Liver (tissue), 9 donors: ENCODE measurements around the gene PGAM4. TPM values are rescaled to one million over a fixed set of nuclear protein-coding genes. Genes with fewer than 3 reads are reported as not detected.

Source experiments
- DNase-seq: peaks from one replicate; pipeline ENCODE4 v3.0.0-alpha.2; 2017; ENCODE audit warnings: low spot score
- H3K27ac ChIP-seq, 2 donors: one replicate each; pipeline ENCODE4 v1.7.0; 2013; ENCODE audit warnings: inconsistent platforms in 2 of 2, low read length in 2 of 2, control low read depth in 1 of 2, low read depth in 1 of 2, mild to moderate bottlenecking in 1 of 2
- H3K27me3 ChIP-seq, 4 donors: one replicate each; pipeline versions ENCODE4 v1.6.1 to v1.7.0; 2013; ENCODE audit warnings: low read length in 3 of 4, inconsistent platforms in 1 of 4, mild to moderate bottlenecking in 1 of 4, moderate library complexity in 1 of 4; ENCODE audit not compliant: control insufficient read depth in 4 of 4, insufficient read depth in 4 of 4
- H3K36me3 ChIP-seq, 4 donors: one replicate each; pipeline versions ENCODE4 v1.6.1 to v1.7.0; 2013; ENCODE audit warnings: low read length in 3 of 4, mild to moderate bottlenecking in 3 of 4, low read depth in 1 of 4, moderate library complexity in 1 of 4; ENCODE audit not compliant: control insufficient read depth in 4 of 4, insufficient read depth in 3 of 4
- H3K4me1 ChIP-seq, 4 donors: one replicate each; pipeline versions ENCODE4 v1.6.1 to v1.7.0; 2013; ENCODE audit warnings: low read length in 3 of 4, mild to moderate bottlenecking in 3 of 4, moderate library complexity in 1 of 4; ENCODE audit not compliant: control insufficient read depth in 4 of 4, insufficient read depth in 4 of 4
- H3K4me3 ChIP-seq, 3 donors: one replicate each; pipeline versions ENCODE4 v1.6.1 to v1.7.0; 2013; ENCODE audit warnings: low read length in 3 of 3, control low read depth in 1 of 3, low read depth in 1 of 3, mild to moderate bottlenecking in 1 of 3
- H3K9ac ChIP-seq, 2 donors: one replicate each; pipeline ENCODE4 v1.7.0; 2013; ENCODE audit warnings: low read length in 2 of 2, mild to moderate bottlenecking in 2 of 2, moderate library complexity in 2 of 2, control low read depth in 1 of 2, low read depth in 1 of 2
- H3K9me3 ChIP-seq, 4 donors: one replicate each; pipeline versions ENCODE4 v1.6.1 to v1.7.0; 2013; ENCODE audit warnings: low read length in 3 of 4; ENCODE audit not compliant: control insufficient read depth in 4 of 4
- MAX ChIP-seq: IDR thresholded peaks from 2 replicates; pipeline ENCODE4 v1.6.1; 2016; ENCODE audit warnings: antibody characterized with exemption
- RXRA ChIP-seq, 2 donors: IDR thresholded peaks; 2 replicates each; pipeline ENCODE4 v1.6.1; 2017 to 2018; ENCODE audit warnings: antibody characterized with exemption in 2 of 2, mild to moderate bottlenecking in 1 of 2
- WGBS: extraction: QIAGEN DNeasy Blood & Tissue Kit; methylation state at CpG from one replicate; pipeline ENCODE4 v1.1.7; 2013; 5-methylcytosine and 5-hydroxymethylcytosine counted together
- polyA plus RNA-seq, 2 donors: library from polyadenylated mRNA; stranded (reverse) in 1 of 2; unstranded in 1 of 2; fragments of 200-250 nt in 1 of 2; fragments of >200 nt in 1 of 2; fragmentation: Nextera tagmentation in 1 of 2; extraction: Ambion mirVana in 1 of 2; gene quantifications; one replicate each; pipeline versions ENCODE4 v1.2.1 to v1.2.3, GENCODE V29; 2013 to 2015
- total RNA-seq, 2 donors: library from RNA; depleted of rRNA; stranded (reverse); fragments of >200 nt; gene quantifications; one replicate each; pipeline ENCODE4 v1.2.3, GENCODE V29; 2014
- donor health status: healthy.
- donor health status: healthy.
- donor health status: healthy.
- donor health status: healthy.
- donor health status: healthy.

The PGAM4 gene
- total and polyA plus RNA-seq, 4 donors, result not detected

- Histone ChIP-seq H3K27ac (no peak overlapping the region), H3K36me3 (no peaks in the 10 kb centered on the region), H3K4me1 (no peaks in the 10 kb centered on the region), H3K9ac (no peak overlapping the region), H3K4me3 (no peak overlapping the region), H3K9me3 (no peaks in the 10 kb centered on the region), H3K27me3 (no peaks in the 10 kb centered on the region)
- no peak for DNase-seq
- TF ChIP-seq MAX (no peak), RXRA (IDR thresholded peaks at IDR 0.05) (no peak)
- WGBS, result 47% methylated on average over 3 of the region's 3 CpGs
Measured at GRCh38 chrX:77918568-77918967, 50.9 kb downstream of the PGAM4 start.

Other genes starting within 250 kb of the PGAM4 start
- 10 to 100 TPM; 34.6 to 38.5 TPM for gene ATRX, start 183.4 kb downstream of the PGAM4 start, total RNA-seq
- gene ATRX, start 183.4 kb downstream of the PGAM4 start, polyA plus RNA-seq, result 10 to 100 TPM in 1 of 2 donors, 1 to 10 TPM in 1; 4.6 to 29.4 TPM
- gene MAGT1, start 74.2 kb downstream of the PGAM4 start, total RNA-seq, result 100 to 1,000 TPM in 1 of 2 donors, 10 to 100 TPM in 1; 68.6 to 121 TPM
- 10 to 100 TPM; 29.0 to 47.3 TPM for gene MAGT1, start 74.2 kb downstream of the PGAM4 start, polyA plus RNA-seq
- gene COX7B, start 70.2 kb downstream of the PGAM4 start, total RNA-seq, result 100 to 1,000 TPM; 194 to 396 TPM
- 100 to 1,000 TPM; 563 to 576 TPM for gene COX7B, start 70.2 kb downstream of the PGAM4 start, polyA plus RNA-seq
- 10 to 100 TPM in 1 of 2 donors, 1 to 10 TPM in 1; 4.9 to 15.3 TPM for gene ATP7A, start 58.9 kb downstream of the PGAM4 start, total RNA-seq
- 1 to 10 TPM in 1 of 2 donors, under 1 TPM in 1; 0.75 to 1.2 TPM for gene ATP7A, start 58.9 kb downstream of the PGAM4 start, polyA plus RNA-seq
- 100 to 1,000 TPM in 1 of 2 donors, 10 to 100 TPM in 1; 70.3 to 157 TPM for gene PGK1, start 134.6 kb upstream of the PGAM4 start, total RNA-seq
- 100 to 1,000 TPM; 132 to 172 TPM for gene PGK1, start 134.6 kb upstream of the PGAM4 start, polyA plus RNA-seq
- gene TAF9B, start 170.0 kb upstream of the PGAM4 start, total RNA-seq, result 1 to 10 TPM; 7.9 to 9.0 TPM
- gene TAF9B, start 170.0 kb upstream of the PGAM4 start, polyA plus RNA-seq, result 1 to 10 TPM; 4.9 to 7.3 TPM